Transverse colon (tissue), 4 donors: ENCODE measurements around the gene CRACDL. TPM values are rescaled to one million over a fixed set of nuclear protein-coding genes. Genes with fewer than 3 reads are reported as not detected.
A peak's percentile ranks its signal among the peaks of the same experiment; 100 is the strongest.

Experiments used
- DNase-seq: peaks from one replicate; pipeline ENCODE4 v3.0.0-alpha.2; 2019
- H3K27ac ChIP-seq, 4 donors: fragments of 200-600 bp; sonication (generic); 2 replicates each; pipeline ENCODE4 v1.5.1; 2016 to 2018; ENCODE audit warnings: inconsistent platforms in 4 of 4
- H3K27me3 ChIP-seq: fragments of 200-600 bp; sonication (generic); 2 replicates; pipeline ENCODE4 v1.5.1; 2017; ENCODE audit warnings: inconsistent platforms
- H3K36me3 ChIP-seq, 4 donors: fragments of 200-600 bp; sonication (generic); 2 replicates each; pipeline ENCODE4 v1.5.1; 2017 to 2019; ENCODE audit warnings: inconsistent platforms in 4 of 4
- H3K4me1 ChIP-seq, 4 donors: fragments of 200-600 bp; sonication (generic); 2 replicates each; pipeline ENCODE4 v1.5.1; 2017 to 2020; ENCODE audit warnings: inconsistent platforms in 4 of 4
- H3K4me3 ChIP-seq, 4 donors: fragments of 200-600 bp; sonication (generic); 1 replicate in 1 of 4; 2 replicates in 3 of 4; pipeline versions ENCODE4 v1.5.1 to v1.6.1; 2017 to 2019; ENCODE audit warnings: inconsistent platforms in 4 of 4
- H3K9me3 ChIP-seq, 2 donors: fragments of 200-600 bp; sonication (generic); 2 replicates each; pipeline ENCODE4 v1.5.1; 2017 to 2019; ENCODE audit warnings: inconsistent platforms in 2 of 2
- CTCF ChIP-seq, 5 experiments: fragments of 200-600 bp in 3 of 5; fragments of 450-650 bp in 2 of 5; sonication (generic) in 3 of 5; IDR thresholded peaks; 1 replicate in 2 of 5; 2 replicates in 3 of 5; pipeline ENCODE4 v1.5.1; 2016 to 2017; ENCODE audit warnings: antibody characterized with exemption in 5 of 5, inconsistent platforms in 3 of 5, mild to moderate bottlenecking in 2 of 5, moderate library complexity in 1 of 5
- EP300 ChIP-seq: sonication (generic); formaldehyde crosslinking; IDR thresholded peaks from one replicate; pipeline ENCODE4 v1.6.1; 2017; ENCODE audit warnings: antibody characterized with exemption, low read depth
- POLR2A ChIP-seq: fragments of 450-650 bp; IDR thresholded peaks from one replicate; pipeline ENCODE4 v1.6.1; 2016; ENCODE audit warnings: antibody characterized with exemption, mild to moderate bottlenecking, moderate library complexity
- POLR2AphosphoS5 ChIP-seq, 3 donors: sonication (generic); formaldehyde crosslinking; IDR thresholded peaks; one replicate each; pipeline ENCODE4 v1.6.1; 2016; ENCODE audit warnings: antibody characterized with exemption in 3 of 3
- WGBS, 2 donors: methylation state at CpG; one replicate each; pipeline ENCODE4 v1.1.5; 2018; ENCODE audit warnings: low coverage in 1 of 2; 5-methylcytosine and 5-hydroxymethylcytosine counted together
- in situ Hi-C, 4 donors: fragments of 200-750 bp; cut with MboI; loops; one replicate each; pipeline versions ENCODE4 v1.15.0 to v1.15.1; 2017; ENCODE audit warnings: low sequenced_read_pairs in 3 of 4, low pct_ligation_motif_present in 1 of 4, low pct_unique_long_range_greater_than_20kb in 1 of 4
- intact Hi-C: fragments of 100-400 bp; cut with DNase I; formaldehyde crosslinking; loops from one replicate; pipeline ENCODE4 v1.15.1; 2023; ENCODE audit warnings: low total_unique reads
- total RNA-seq, 4 donors: library from RNA; depleted of rRNA; stranded (reverse); fragments of >200 nt; gene quantifications; one replicate each; pipeline ENCODE4 v1.1.0, GENCODE V29; 2016

Gene CRACDL
- total RNA-seq, 4 donors from 2014 or later, result 15.1 to 21.3 (median 16.9) TPM

- Histone ChIP-seq H3K4me1 (peaks cover 0 to 6% (median 0%) of the 10 kb centered on the region in 4 donors), H3K9me3 (no peaks in the 10 kb centered on the region), H3K36me3 (no peaks in the 10 kb centered on the region), H3K27ac (peak overlapping the region; percentile 37 to 71 (median 52)), H3K4me3 (peak overlapping the region; percentile 6 to 42 (median 34)), H3K27me3 (peaks cover 12% of the 10 kb centered on the region)
- TF ChIP-seq POLR2A (no peak), CTCF (IDR thresholded peaks at IDR 0.05) (peak in 2 of 5 experiments; percentile 22 to 25)
- intact Hi-C loops (no loop called here), in situ Hi-C loops (no loop called here)
- 68% methylated on average over 71 of the region's 117 CpGs; no CpG with 5 or more reads in 1 of the 2 donors for WGBS, 2 donors
- no peak for DNase-seq
These were observed 113.5 kb downstream of the CRACDL start for GRCh38 chr2:98822301-98823164.

GRCh38 chr2:98821629-98822135 lies 114.3 kb downstream of the CRACDL start:
- in situ Hi-C loops, result no loop called here
- Histone ChIP-seq H3K27me3 (peaks cover 12% of the 10 kb centered on the region), H3K4me1 (peaks cover 0 to 6% (median 0%) of the 10 kb centered on the region in 4 donors), H3K36me3 (no peaks in the 10 kb centered on the region), H3K4me3 (no peak overlapping the region), H3K9me3 (no peaks in the 10 kb centered on the region), H3K27ac (no peak overlapping the region)
- intact Hi-C loops, result no loop called here
- WGBS, 2 donors, result 94% methylated on average over 38 of the region's 38 CpGs; no CpG with 5 or more reads in 1 of the 2 donors
- no peak for TF ChIP-seq CTCF (IDR thresholded peaks at IDR 0.05)
- no peak for TF ChIP-seq POLR2AphosphoS5 (IDR thresholded peaks at IDR 0.05)
- no peak for TF ChIP-seq POLR2A
- TF ChIP-seq EP300, result no peak
- DNase-seq, result no peak

GRCh38 chr2:98819231-98819766 lies 116.7 kb downstream of the CRACDL start:
- Histone ChIP-seq H3K27ac (no peak overlapping the region), H3K36me3 (no peaks in the 10 kb centered on the region), H3K4me1 (peaks cover 0 to 6% (median 0%) of the 10 kb centered on the region in 4 donors), H3K9me3 (no peaks in the 10 kb centered on the region), H3K4me3 (no peak overlapping the region), H3K27me3 (peaks cover 12% of the 10 kb centered on the region)
- no peak for TF ChIP-seq POLR2A
- no peak for TF ChIP-seq POLR2AphosphoS5 (IDR thresholded peaks at IDR 0.05)
- TF ChIP-seq EP300, result no peak
- TF ChIP-seq CTCF (IDR thresholded peaks at IDR 0.05), result no peak
- DNase-seq, result no peak
- in situ Hi-C loops, result no loop called here
- intact Hi-C loops, result no loop called here
- WGBS, 2 donors, result 70 to 80% methylated on average over 5 of the region's 5 CpGs

GRCh38 chr2:98818164-98818563 lies 117.9 kb downstream of the CRACDL start:
- no peak overlapping the region for H3K4me3 ChIP-seq
- DNase-seq, result no peak

More at GRCh38 chr2:98818164-98818563, 117.9 kb downstream of the CRACDL start:
- intact Hi-C loops, result no loop called here
- H3K27me3 ChIP-seq, result peaks cover 12% of the 10 kb centered on the region
- H3K27ac ChIP-seq, result no peak overlapping the region
- WGBS, 2 donors, result 60 to 65% methylated on average over 5 of the region's 5 CpGs
- in situ Hi-C loops, result no loop called here
- no peaks in the 10 kb centered on the region for H3K36me3 ChIP-seq
- H3K4me1 ChIP-seq, result peaks cover 0 to 4% (median 0%) of the 10 kb centered on the region in 4 donors
- TF ChIP-seq POLR2A (no peak), EP300 (no peak), CTCF (IDR thresholded peaks at IDR 0.05) (no peak), POLR2AphosphoS5 (IDR thresholded peaks at IDR 0.05) (no peak)
- no peaks in the 10 kb centered on the region for H3K9me3 ChIP-seq
